HCT116 (cell line): Measurements from ENCODE around the gene DBNDD2. TPM values are rescaled to one million over a fixed set of nuclear protein-coding genes. Genes with fewer than 3 reads are reported as not detected.

ENCODE experiments used
- ATAC-seq: fragments of 200-7000 bp; cut with Tn5 transposase; 2 replicates; pipeline ENCODE4 v1.9.1; 2020; ENCODE audit warnings: mild to moderate bottlenecking, moderate library complexity
- BruUV-seq: library from RNA; stranded (reverse); fragments of 400-500 nt; replicated peaks from 2 replicates; lab custom pipeline; 2021; lab: Mats Ljungman, UMichigan
- CTCF ChIA-PET: fragments of 300-600 bp; sonication (Branson Sonifier 250); formaldehyde crosslinking; loops from one replicate; lab custom pipeline; 2021; ENCODE audit warnings: antibody characterized with exemption; lab: Charles Lee
- POLR2A ChIA-PET: fragments of 300-600, 350-600 bp; sonication (Branson Sonifier 250); formaldehyde crosslinking; loops from one replicate; lab custom pipeline; 2021; ENCODE audit warnings: antibody characterized with exemption; lab: Charles Lee
- RAD21 ChIA-PET, 2 experiments: fragments of 300-600 bp; sonication (Branson Sonifier 250); formaldehyde crosslinking; loops; one replicate each; lab custom pipeline; 2023; ENCODE audit warnings: low total read pairs in 2 of 2; ENCODE audit not compliant: uncharacterized antibody in 2 of 2, unreplicated experiment in 2 of 2, low non-redundant PET in 1 of 2; lab: Charles Lee
- DNase-seq: peaks from one replicate; pipeline ENCODE4 v3.0.0-alpha.2; 2010; ENCODE audit warnings: low read depth, low spot score
- H2AFZ ChIP-seq: fragments of 200-600 bp; shearing (Covaris generic), sonication (generic); 2 replicates; pipeline ENCODE4 v1.6.1; 2017; ENCODE audit warnings: low read depth, mixed run types, mixed read lengths, antibody characterized with exemption, low read length; ENCODE audit not compliant: poor library complexity, severe bottlenecking
- H3K27ac ChIP-seq: 2 replicates; pipeline ENCODE4 v1.5.1; 2012; ENCODE audit warnings: low read depth, low read length
- H3K27me3 ChIP-seq: fragments of 200-600 bp; sonication (generic); 2 replicates; pipeline ENCODE4 v1.6.1; 2016; ENCODE audit warnings: mixed run types, low read length, mixed read lengths; ENCODE audit not compliant: insufficient read depth
- H3K36me3 ChIP-seq, 2 experiments: fragments of 200-500 bp in 1 of 2; fragments of 200-600 bp in 1 of 2; sonication (Bioruptor generic) in 1 of 2; sonication (generic) in 1 of 2; 2 replicates each; pipeline versions ENCODE4 v1.5.1 to v1.6.1; 2014 to 2016; ENCODE audit warnings: low read length in 2 of 2, inconsistent platforms in 1 of 2, mixed read lengths in 1 of 2, mixed run types in 1 of 2; ENCODE audit not compliant: insufficient read depth in 2 of 2, control insufficient read depth in 1 of 2
- H3K4me1 ChIP-seq, 2 experiments: fragments of 200-600 bp in 1 of 2; sonication (generic) in 1 of 2; 2 replicates each; pipeline versions ENCODE4 v1.5.1 to v1.6.1; 2012 to 2017; ENCODE audit warnings: low read length in 2 of 2, inconsistent platforms in 1 of 2, mild to moderate bottlenecking in 1 of 2, mixed read lengths in 1 of 2, mixed run types in 1 of 2, moderate library complexity in 1 of 2; ENCODE audit not compliant: insufficient read depth in 2 of 2, control insufficient read depth in 1 of 2
- H3K4me2 ChIP-seq: fragments of 200-600 bp; sonication (generic); 2 replicates; pipeline ENCODE4 v1.6.1; 2017; ENCODE audit warnings: mixed run types, low read length, mixed read lengths
- H3K4me3 ChIP-seq, 2 experiments: fragments of 200-600 bp in 1 of 2; sonication (generic) in 1 of 2; replicated peaks in 1 of 2; 2 replicates each; pipeline ENCODE4 v1.5.1; 2011 to 2016; ENCODE audit warnings: low read length in 2 of 2, control low read depth in 1 of 2, low read depth in 1 of 2, mild to moderate bottlenecking in 1 of 2, mixed read lengths in 1 of 2, mixed run types in 1 of 2
- H3K79me2 ChIP-seq: fragments of 200-600 bp; sonication (generic); 2 replicates; pipeline ENCODE4 v1.6.1; 2017; ENCODE audit warnings: mild to moderate bottlenecking, mixed run types, low read length, moderate library complexity, mixed read lengths; ENCODE audit not compliant: insufficient read depth
- H3K9ac ChIP-seq: fragments of 200-600 bp; sonication (generic); 2 replicates; pipeline ENCODE4 v1.6.1; 2016; ENCODE audit warnings: low read length, mixed read lengths
- H3K9me2 ChIP-seq: fragments of 200-600 bp; sonication (generic), shearing (Covaris generic); 2 replicates; pipeline ENCODE4 v1.6.1; 2017; ENCODE audit warnings: mixed run types, mild to moderate bottlenecking, moderate library complexity; ENCODE audit not compliant: insufficient read depth
- H3K9me3 ChIP-seq, 2 experiments: fragments of 200-500 bp in 1 of 2; fragments of 200-600 bp in 1 of 2; sonication (Bioruptor generic) in 1 of 2; sonication (generic) in 1 of 2; 2 replicates each; pipeline ENCODE4 v1.6.1; 2014 to 2017; ENCODE audit warnings: low read length in 2 of 2, mixed read lengths in 2 of 2, inconsistent platforms in 1 of 2, low read depth in 1 of 2, mild to moderate bottlenecking in 1 of 2, mixed run types in 1 of 2, moderate library complexity in 1 of 2; ENCODE audit not compliant: control insufficient read depth in 1 of 2, insufficient read depth in 1 of 2
- H4K20me1 ChIP-seq: fragments of 200-600 bp; sonication (generic), shearing (Covaris generic); 2 replicates; pipeline ENCODE4 v1.6.1; 2017; ENCODE audit warnings: mixed run types, mild to moderate bottlenecking, moderate library complexity; ENCODE audit not compliant: insufficient read depth
- CBX3 ChIP-seq: IDR thresholded peaks from 2 replicates; pipeline ENCODE4 v1.6.1; 2012; ENCODE audit warnings: low read depth
- CEBPB ChIP-seq: IDR thresholded peaks from 2 replicates; pipeline ENCODE4 v1.6.1; 2012; ENCODE audit warnings: low read depth
- EZH2 ChIP-seq: fragments of 200-600 bp; sonication (generic); IDR thresholded peaks from 2 replicates; pipeline ENCODE4 v1.6.1; 2017; ENCODE audit warnings: antibody characterized with exemption, mixed run types
- EZH2phosphoT487 ChIP-seq: fragments of 200-600 bp; IDR thresholded peaks from 2 replicates; pipeline ENCODE4 v1.6.1; 2018; ENCODE audit warnings: antibody characterized with exemption, borderline replicate concordance
- FOSL1 ChIP-seq: IDR thresholded peaks from 2 replicates; pipeline ENCODE4 v1.6.1; 2012; ENCODE audit warnings: low read depth
- JUND ChIP-seq: IDR thresholded peaks from 2 replicates; pipeline ENCODE4 v1.6.1; 2012
- POLR2AphosphoS5 ChIP-seq: IDR thresholded peaks from 2 replicates; pipeline ENCODE4 v1.6.1; 2011; ENCODE audit warnings: mild to moderate bottlenecking, low read depth, low read length, moderate library complexity
- REST ChIP-seq: IDR thresholded peaks from 2 replicates; pipeline ENCODE4 v1.6.1; 2012; ENCODE audit warnings: low read depth
- SIN3A ChIP-seq: IDR thresholded peaks from 2 replicates; pipeline ENCODE4 v1.6.1; 2012; ENCODE audit warnings: low read depth
- ZFX ChIP-seq: fragments of 450-650 bp; IDR thresholded peaks from 2 replicates; pipeline ENCODE4 v1.6.1; 2017
- intact Hi-C: fragments of 100-400 bp; cut with micrococcal nuclease; formaldehyde crosslinking; loops from 2 replicates; pipeline ENCODE4 v1.10.0; 2022
- total RNA-seq: library from RNA; stranded (reverse); gene quantifications from one replicate; pipeline ENCODE4 v1.2.1, GENCODE V29; 2021; ENCODE audit not compliant: unreplicated experiment
- TF ChIP-seq, protein P1 (sequence below), 3 experiments: fragments of 200-600 bp in 1 of 3; sonication (generic) in 1 of 3; IDR thresholded peaks in 2 of 3; conservative IDR thresholded peaks in 1 of 3; 2 replicates each; pipeline ENCODE4 v1.5.1; 2012 to 2017; ENCODE audit warnings: low read depth in 2 of 3, low read length in 2 of 3, antibody characterized with exemption in 1 of 3, borderline replicate concordance in 1 of 3, control low read depth in 1 of 3, mild to moderate bottlenecking in 1 of 3, mixed read lengths in 1 of 3, mixed run types in 1 of 3, moderate library complexity in 1 of 3; ENCODE audit not compliant: insufficient read depth in 1 of 3

Gene DBNDD2
- total RNA-seq, 1 experiment from 2014 or later = 44.2 TPM

GRCh38 chr20:45429618-45430017 lies 21.5 kb downstream of the DBNDD2 start:
- H3K27ac ChIP-seq = no peak overlapping the region
- TF ChIP-seq EZH2phosphoT487 = no peak
- no peak for TF ChIP-seq ZFX
- no peak for TF ChIP-seq JUND
- no peak for TF ChIP-seq CBX3
- no peak for TF ChIP-seq EZH2
- TF ChIP-seq REST = no peak
- TF ChIP-seq, protein P1, sequence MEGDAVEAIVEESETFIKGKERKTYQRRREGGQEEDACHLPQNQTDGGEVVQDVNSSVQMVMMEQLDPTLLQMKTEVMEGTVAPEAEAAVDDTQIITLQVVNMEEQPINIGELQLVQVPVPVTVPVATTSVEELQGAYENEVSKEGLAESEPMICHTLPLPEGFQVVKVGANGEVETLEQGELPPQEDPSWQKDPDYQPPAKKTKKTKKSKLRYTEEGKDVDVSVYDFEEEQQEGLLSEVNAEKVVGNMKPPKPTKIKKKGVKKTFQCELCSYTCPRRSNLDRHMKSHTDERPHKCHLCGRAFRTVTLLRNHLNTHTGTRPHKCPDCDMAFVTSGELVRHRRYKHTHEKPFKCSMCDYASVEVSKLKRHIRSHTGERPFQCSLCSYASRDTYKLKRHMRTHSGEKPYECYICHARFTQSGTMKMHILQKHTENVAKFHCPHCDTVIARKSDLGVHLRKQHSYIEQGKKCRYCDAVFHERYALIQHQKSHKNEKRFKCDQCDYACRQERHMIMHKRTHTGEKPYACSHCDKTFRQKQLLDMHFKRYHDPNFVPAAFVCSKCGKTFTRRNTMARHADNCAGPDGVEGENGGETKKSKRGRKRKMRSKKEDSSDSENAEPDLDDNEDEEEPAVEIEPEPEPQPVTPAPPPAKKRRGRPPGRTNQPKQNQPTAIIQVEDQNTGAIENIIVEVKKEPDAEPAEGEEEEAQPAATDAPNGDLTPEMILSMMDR (IDR thresholded peaks at IDR 0.05 in 2 of 3, conservative IDR thresholded peaks at IDR 0.05 in 1 of 3; ENCODE audit: borderline replicate concordance in 1 of 3, insufficient read depth in 1 of 3, low read depth in 2 of 3, low read length in 2 of 3) = no peak
- TF ChIP-seq CEBPB = no peak
- TF ChIP-seq POLR2AphosphoS5 = no peak
- no peak for TF ChIP-seq FOSL1
- no peak for TF ChIP-seq SIN3A
- TF ChIP-seq, all 23 proteins: peak for 0
- H3K9me3 ChIP-seq = no peaks in the 10 kb centered on the region
- no peak for ATAC-seq
- ChIA-PET CTCF (interaction anchor here (0.9 kb wide), 1 partner anchor 124 kb away, joined by 5 read pairs; no protein-coding TSS in a partner anchor), RAD21 (no interaction called here), POLR2A (no interaction called here)
- no peak overlapping the region for H3K4me2 ChIP-seq
- no peak overlapping the region for H2AFZ ChIP-seq
- no peak for DNase-seq
- no peaks in the 10 kb centered on the region for H3K9me2 ChIP-seq
- H3K36me3 ChIP-seq = peaks cover 7% of the 10 kb centered on the region in 2 experiments; a peak in 3 of 4 replicates
- H3K79me2 ChIP-seq = no peaks in the 10 kb centered on the region
- H4K20me1 ChIP-seq = no peaks in the 10 kb centered on the region
- intact Hi-C loops = no loop called here
- H3K4me1 ChIP-seq = no peaks in the 10 kb centered on the region
- no peaks in the 10 kb centered on the region for H3K27me3 ChIP-seq
- no TSS peak for BruUV-seq
- no peak overlapping the region for H3K9ac ChIP-seq
- no peak overlapping the region for H3K4me3 ChIP-seq
